SK-N-SH (cell line): ENCODE data around the gene RER1. TPM values are rescaled to one million over a fixed set of nuclear protein-coding genes. Genes with fewer than 3 reads are reported as not detected.

ENCODE experiments used
- CTCF ChIA-PET: fragments of 300-600, 350-600 bp; formaldehyde crosslinking; extraction: SDS; loops from one replicate; lab custom pipeline; 2021; lab: Yijun Ruan, JAX
- POLR2A ChIA-PET: fragments of 350-600 bp; sonication (Branson Sonifier 250); formaldehyde crosslinking; extraction: SDS; loops from one replicate; lab custom pipeline; 2020; ENCODE audit warnings: antibody characterized with exemption, inconsistent platforms; lab: Yijun Ruan, JAX
- DNase-seq: peaks from one replicate; pipeline ENCODE4 v3.0.0; 2012
- H2AFZ ChIP-seq: fragments of 200-600 bp; sonication (generic); 2 replicates; pipeline ENCODE4 v1.8.1; 2016; ENCODE audit warnings: antibody characterized with exemption, mild to moderate bottlenecking, low read depth
- H3F3A ChIP-seq: fragments of 200-600 bp; sonication (generic); replicated peaks from 2 replicates; pipeline ENCODE3; 2016; ENCODE audit warnings: antibody characterized with exemption, mild to moderate bottlenecking; ENCODE audit not compliant: insufficient read depth
- H3K27ac ChIP-seq, 2 experiments: fragments of 200-500 bp in 1 of 2; fragments of 200-600 bp in 1 of 2; sonication (Bioruptor generic) in 1 of 2; sonication (generic), shearing (Covaris generic) in 1 of 2; 2 replicates each; pipeline versions ENCODE4 v1.5.1 to v1.6.1; 2014 to 2016; ENCODE audit warnings: low read depth in 2 of 2, inconsistent platforms in 1 of 2, low read length in 1 of 2, mild to moderate bottlenecking in 1 of 2, mixed read lengths in 1 of 2
- H3K27me3 ChIP-seq: fragments of 200-600 bp; sonication (generic), shearing (Covaris generic); 2 replicates; pipeline ENCODE4 v1.6.1; 2016; ENCODE audit warnings: mixed run types; ENCODE audit not compliant: insufficient read depth
- H3K36me3 ChIP-seq, 2 experiments: fragments of 200-500 bp in 1 of 2; fragments of 200-600 bp in 1 of 2; sonication (Bioruptor generic) in 1 of 2; sonication (generic) in 1 of 2; replicated peaks in 1 of 2; 2 replicates each; pipeline versions ENCODE3 to v1.5.1; 2014 to 2016; ENCODE audit warnings: low read length in 1 of 2, mild to moderate bottlenecking in 1 of 2; ENCODE audit not compliant: insufficient read depth in 2 of 2, control insufficient read depth in 1 of 2
- H3K4me1 ChIP-seq, 2 experiments: fragments of 200-500 bp in 1 of 2; fragments of 200-600 bp in 1 of 2; sonication (Bioruptor generic) in 1 of 2; sonication (generic), shearing (Covaris generic) in 1 of 2; 2 replicates each; pipeline versions ENCODE4 v1.5.1 to v1.6.1; 2014 to 2016; ENCODE audit warnings: low read depth in 1 of 2, low read length in 1 of 2, mixed run types in 1 of 2; ENCODE audit not compliant: insufficient read depth in 2 of 2, control insufficient read depth in 1 of 2
- H3K4me2 ChIP-seq: fragments of 200-600 bp; sonication (generic), shearing (Covaris generic); 2 replicates; pipeline ENCODE4 v1.6.1; 2017; ENCODE audit warnings: mixed run types
- H3K4me3 ChIP-seq, 2 experiments: fragments of 200-500 bp in 1 of 2; fragments of 200-600 bp in 1 of 2; sonication (Bioruptor generic) in 1 of 2; sonication (generic), shearing (Covaris generic) in 1 of 2; 2 replicates each; pipeline versions ENCODE4 v1.5.1 to v1.8.1; 2014 to 2016; ENCODE audit warnings: low read depth in 2 of 2, inconsistent platforms in 1 of 2, low read length in 1 of 2, mild to moderate bottlenecking in 1 of 2, mixed read lengths in 1 of 2, moderate library complexity in 1 of 2
- H3K79me2 ChIP-seq: fragments of 200-600 bp; sonication (generic); 2 replicates; pipeline ENCODE4 v1.8.1; 2017; ENCODE audit warnings: mild to moderate bottlenecking; ENCODE audit not compliant: insufficient read depth
- H3K9ac ChIP-seq: fragments of 200-600 bp; sonication (generic); 2 replicates; pipeline ENCODE4 v1.6.1; 2017; ENCODE audit warnings: mixed run types
- H3K9me2 ChIP-seq: fragments of 200-600 bp; sonication (generic); 2 replicates; pipeline ENCODE4 v1.6.1; 2017; ENCODE audit warnings: mixed run types
- H3K9me3 ChIP-seq: fragments of 200-600 bp; sonication (generic); 2 replicates; pipeline ENCODE4 v1.6.1; 2017; ENCODE audit warnings: mixed run types, mild to moderate bottlenecking, moderate library complexity
- H4K20me1 ChIP-seq: fragments of 200-600 bp; sonication (generic); 2 replicates; pipeline ENCODE4 v1.6.1; 2017; ENCODE audit warnings: mild to moderate bottlenecking, mixed run types; ENCODE audit not compliant: insufficient read depth
- CHD2 ChIP-seq: fragments of 150-350 bp; IDR thresholded peaks from 2 replicates; pipeline ENCODE4 v1.6.1; 2018; ENCODE audit warnings: low read length; ENCODE audit not compliant: partially characterized antibody
- EP300 ChIP-seq, 2 experiments: IDR thresholded peaks; 2 replicates each; pipeline versions ENCODE4 v1.4.0 to v1.6.1; 2012; ENCODE audit warnings: borderline replicate concordance in 1 of 2, low read depth in 1 of 2, low read length in 1 of 2
- FOSL2 ChIP-seq: IDR thresholded peaks from 2 replicates; pipeline ENCODE4 v1.4.0; 2012; ENCODE audit warnings: low read depth, mild to moderate bottlenecking, moderate library complexity, borderline replicate concordance
- FOXJ3 ChIP-seq: sonication (generic); formaldehyde crosslinking; IDR thresholded peaks from 2 replicates; pipeline ENCODE4 v1.5.1; 2020; ENCODE audit warnings: mild to moderate bottlenecking, missing genetic modification reagents
- FOXM1 ChIP-seq: IDR thresholded peaks from 2 replicates; pipeline ENCODE4 v1.4.0; 2012; ENCODE audit warnings: low read depth, mild to moderate bottlenecking
- GATA2 ChIP-seq: sonication (generic); formaldehyde crosslinking; IDR thresholded peaks from 2 replicates; pipeline ENCODE4 v1.5.0; 2020; ENCODE audit warnings: mild to moderate bottlenecking, missing genetic modification reagents
- MXI1 ChIP-seq: IDR thresholded peaks from 2 replicates; pipeline ENCODE4 v1.6.1; 2012; ENCODE audit warnings: mild to moderate bottlenecking, low read depth, low read length, improper control_type of control experiment
- NRF1 ChIP-seq: IDR thresholded peaks from 2 replicates; pipeline ENCODE4 v1.6.1; 2012; ENCODE audit warnings: low read depth, mild to moderate bottlenecking, low read length
- RCOR1 ChIP-seq: fragments of 150-350 bp; IDR thresholded peaks from 2 replicates; pipeline ENCODE4 v1.6.1; 2017; ENCODE audit warnings: antibody characterized with exemption, low read length
- RXRA ChIP-seq: IDR thresholded peaks from 2 replicates; pipeline ENCODE4 v1.4.0; 2012; ENCODE audit warnings: low read depth, mild to moderate bottlenecking, borderline replicate concordance
- SMC3 ChIP-seq: IDR thresholded peaks from 2 replicates; pipeline ENCODE4 v1.6.1; 2012; ENCODE audit warnings: low read depth, low read length, improper control_type of control experiment
- TAF1 ChIP-seq: IDR thresholded peaks from 2 replicates; pipeline ENCODE4 v1.6.1; 2012; ENCODE audit warnings: low read depth, mild to moderate bottlenecking, low read length, moderate library complexity, borderline replicate concordance
- TCF12 ChIP-seq: IDR thresholded peaks from 2 replicates; pipeline ENCODE4 v1.4.0; 2012
- YY1 ChIP-seq: IDR thresholded peaks from 2 replicates; pipeline ENCODE4 v1.4.0; 2012; ENCODE audit warnings: low read depth, mild to moderate bottlenecking
- WGBS: methylation state at CpG from one replicate; pipeline ENCODE4 v1.1.6; 2017; ENCODE audit warnings: low lambda C conversion rate; 5-methylcytosine and 5-hydroxymethylcytosine counted together
- polyA plus RNA-seq, 3 experiments: library from polyadenylated mRNA; depleted of rRNA; stranded (reverse); fragments of >200 nt; gene quantifications; 2 replicates each; pipeline ENCODE4 v1.2.3, GENCODE V29; 2012
- TF ChIP-seq, protein P1 (sequence below): IDR thresholded peaks from 2 replicates; pipeline ENCODE4; 2012
- TF ChIP-seq, protein P2 (sequence below): fragments of 150-350 bp; IDR thresholded peaks from 2 replicates; pipeline ENCODE4 v1.6.1; 2017; ENCODE audit warnings: antibody characterized with exemption, low read length, low read depth, borderline replicate concordance
- TF ChIP-seq, protein P3 (sequence below): IDR thresholded peaks from 2 replicates; pipeline ENCODE4 v1.6.1; 2012; ENCODE audit warnings: mild to moderate bottlenecking, low read depth, low read length, moderate library complexity
- TF ChIP-seq, protein P4 (sequence below): IDR thresholded peaks from 2 replicates; pipeline ENCODE4 v1.4.0; 2012; ENCODE audit warnings: low read depth, borderline replicate concordance
- TF ChIP-seq, protein P5 (sequence below): IDR thresholded peaks from 2 replicates; pipeline ENCODE4 v1.4.0; 2012; ENCODE audit warnings: low read depth, borderline replicate concordance
- TF ChIP-seq, protein P6 (sequence below): fragments of 200-600 bp; sonication (generic); IDR thresholded peaks from 2 replicates; pipeline ENCODE4 v1.6.1; 2017; ENCODE audit warnings: antibody characterized with exemption, mild to moderate bottlenecking, moderate library complexity

Gene RER1
- polyA plus RNA-seq, 1 of the 3 experiments (the other 2 are of a cell fraction): 181 TPM

DNA sequence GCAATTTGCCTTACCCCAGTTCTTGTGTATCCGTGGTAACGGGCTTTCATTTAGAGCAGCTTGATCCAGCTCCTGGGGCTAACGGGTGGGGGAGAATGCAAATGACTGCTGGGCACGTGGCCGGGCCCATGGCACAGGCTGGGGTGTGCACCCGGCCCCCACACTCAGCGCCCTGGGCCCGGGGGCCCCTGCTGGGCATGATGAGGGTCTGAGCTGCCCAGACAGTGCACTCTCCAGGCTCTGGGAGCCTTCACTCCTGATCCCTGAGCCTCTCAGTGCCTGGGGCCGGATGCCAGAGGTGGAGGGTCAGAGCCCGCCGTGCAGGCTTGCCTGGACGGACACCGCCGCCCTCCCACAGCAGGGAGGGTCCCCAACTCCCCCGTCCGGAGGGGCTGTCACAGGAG, 40.8 kb downstream of the RER1 start:
- H3K9me2 ChIP-seq: no peaks in the 10 kb centered on the region
- no peaks in the 10 kb centered on the region for H3K79me2 ChIP-seq
- H3F3A ChIP-seq: no peaks in the 10 kb centered on the region
- DNase-seq: no peak
- no peak overlapping the region for H3K4me3 ChIP-seq
- no peaks in the 10 kb centered on the region for H4K20me1 ChIP-seq
- H3K9me3 ChIP-seq: no peaks in the 10 kb centered on the region
- H3K27me3 ChIP-seq: peaks cover 11% of the 10 kb centered on the region
- CTCF ChIA-PET: interaction anchor here (0.7 to 2.4 kb wide), 5 partner anchors 8 to 115 kb away, joined by 3 to 13 read pairs (median 3); no protein-coding TSS in a partner anchor
- no peak overlapping the region for H3K9ac ChIP-seq
- no peak overlapping the region for H3K4me2 ChIP-seq
- H2AFZ ChIP-seq: no peak overlapping the region
- TF ChIP-seq FOXM1: no peak
- TF ChIP-seq RXRA: no peak
- TF ChIP-seq, protein P1, sequence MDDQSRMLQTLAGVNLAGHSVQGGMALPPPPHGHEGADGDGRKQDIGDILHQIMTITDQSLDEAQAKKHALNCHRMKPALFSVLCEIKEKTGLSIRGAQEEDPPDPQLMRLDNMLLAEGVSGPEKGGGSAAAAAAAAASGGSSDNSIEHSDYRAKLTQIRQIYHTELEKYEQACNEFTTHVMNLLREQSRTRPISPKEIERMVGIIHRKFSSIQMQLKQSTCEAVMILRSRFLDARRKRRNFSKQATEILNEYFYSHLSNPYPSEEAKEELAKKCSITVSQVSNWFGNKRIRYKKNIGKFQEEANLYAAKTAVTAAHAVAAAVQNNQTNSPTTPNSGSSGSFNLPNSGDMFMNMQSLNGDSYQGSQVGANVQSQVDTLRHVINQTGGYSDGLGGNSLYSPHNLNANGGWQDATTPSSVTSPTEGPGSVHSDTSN: no peak
- no peak for TF ChIP-seq EP300 (IDR thresholded peaks at IDR 0.05; ENCODE audit: borderline replicate concordance in 1 of 2, low read depth in 1 of 2, low read length in 1 of 2)
- TF ChIP-seq NRF1: no peak
- TF ChIP-seq TCF12: no peak
- TF ChIP-seq YY1: no peak
- TF ChIP-seq, protein P2, sequence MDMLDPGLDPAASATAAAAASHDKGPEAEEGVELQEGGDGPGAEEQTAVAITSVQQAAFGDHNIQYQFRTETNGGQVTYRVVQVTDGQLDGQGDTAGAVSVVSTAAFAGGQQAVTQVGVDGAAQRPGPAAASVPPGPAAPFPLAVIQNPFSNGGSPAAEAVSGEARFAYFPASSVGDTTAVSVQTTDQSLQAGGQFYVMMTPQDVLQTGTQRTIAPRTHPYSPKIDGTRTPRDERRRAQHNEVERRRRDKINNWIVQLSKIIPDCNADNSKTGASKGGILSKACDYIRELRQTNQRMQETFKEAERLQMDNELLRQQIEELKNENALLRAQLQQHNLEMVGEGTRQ: no peak
- no peak for TF ChIP-seq CHD2
- TF ChIP-seq, protein P3, sequence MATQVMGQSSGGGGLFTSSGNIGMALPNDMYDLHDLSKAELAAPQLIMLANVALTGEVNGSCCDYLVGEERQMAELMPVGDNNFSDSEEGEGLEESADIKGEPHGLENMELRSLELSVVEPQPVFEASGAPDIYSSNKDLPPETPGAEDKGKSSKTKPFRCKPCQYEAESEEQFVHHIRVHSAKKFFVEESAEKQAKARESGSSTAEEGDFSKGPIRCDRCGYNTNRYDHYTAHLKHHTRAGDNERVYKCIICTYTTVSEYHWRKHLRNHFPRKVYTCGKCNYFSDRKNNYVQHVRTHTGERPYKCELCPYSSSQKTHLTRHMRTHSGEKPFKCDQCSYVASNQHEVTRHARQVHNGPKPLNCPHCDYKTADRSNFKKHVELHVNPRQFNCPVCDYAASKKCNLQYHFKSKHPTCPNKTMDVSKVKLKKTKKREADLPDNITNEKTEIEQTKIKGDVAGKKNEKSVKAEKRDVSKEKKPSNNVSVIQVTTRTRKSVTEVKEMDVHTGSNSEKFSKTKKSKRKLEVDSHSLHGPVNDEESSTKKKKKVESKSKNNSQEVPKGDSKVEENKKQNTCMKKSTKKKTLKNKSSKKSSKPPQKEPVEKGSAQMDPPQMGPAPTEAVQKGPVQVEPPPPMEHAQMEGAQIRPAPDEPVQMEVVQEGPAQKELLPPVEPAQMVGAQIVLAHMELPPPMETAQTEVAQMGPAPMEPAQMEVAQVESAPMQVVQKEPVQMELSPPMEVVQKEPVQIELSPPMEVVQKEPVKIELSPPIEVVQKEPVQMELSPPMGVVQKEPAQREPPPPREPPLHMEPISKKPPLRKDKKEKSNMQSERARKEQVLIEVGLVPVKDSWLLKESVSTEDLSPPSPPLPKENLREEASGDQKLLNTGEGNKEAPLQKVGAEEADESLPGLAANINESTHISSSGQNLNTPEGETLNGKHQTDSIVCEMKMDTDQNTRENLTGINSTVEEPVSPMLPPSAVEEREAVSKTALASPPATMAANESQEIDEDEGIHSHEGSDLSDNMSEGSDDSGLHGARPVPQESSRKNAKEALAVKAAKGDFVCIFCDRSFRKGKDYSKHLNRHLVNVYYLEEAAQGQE: no peak
- no peak for TF ChIP-seq RCOR1
- no peak for TF ChIP-seq SMC3
- TF ChIP-seq FOSL2: no peak
- no peak for TF ChIP-seq FOXJ3 (CRISPR knock-in tag)
- TF ChIP-seq, protein P4, sequence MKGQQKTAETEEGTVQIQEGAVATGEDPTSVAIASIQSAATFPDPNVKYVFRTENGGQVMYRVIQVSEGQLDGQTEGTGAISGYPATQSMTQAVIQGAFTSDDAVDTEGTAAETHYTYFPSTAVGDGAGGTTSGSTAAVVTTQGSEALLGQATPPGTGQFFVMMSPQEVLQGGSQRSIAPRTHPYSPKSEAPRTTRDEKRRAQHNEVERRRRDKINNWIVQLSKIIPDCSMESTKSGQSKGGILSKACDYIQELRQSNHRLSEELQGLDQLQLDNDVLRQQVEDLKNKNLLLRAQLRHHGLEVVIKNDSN: no peak
- no peak for TF ChIP-seq TAF1
- TF ChIP-seq, protein P5, sequence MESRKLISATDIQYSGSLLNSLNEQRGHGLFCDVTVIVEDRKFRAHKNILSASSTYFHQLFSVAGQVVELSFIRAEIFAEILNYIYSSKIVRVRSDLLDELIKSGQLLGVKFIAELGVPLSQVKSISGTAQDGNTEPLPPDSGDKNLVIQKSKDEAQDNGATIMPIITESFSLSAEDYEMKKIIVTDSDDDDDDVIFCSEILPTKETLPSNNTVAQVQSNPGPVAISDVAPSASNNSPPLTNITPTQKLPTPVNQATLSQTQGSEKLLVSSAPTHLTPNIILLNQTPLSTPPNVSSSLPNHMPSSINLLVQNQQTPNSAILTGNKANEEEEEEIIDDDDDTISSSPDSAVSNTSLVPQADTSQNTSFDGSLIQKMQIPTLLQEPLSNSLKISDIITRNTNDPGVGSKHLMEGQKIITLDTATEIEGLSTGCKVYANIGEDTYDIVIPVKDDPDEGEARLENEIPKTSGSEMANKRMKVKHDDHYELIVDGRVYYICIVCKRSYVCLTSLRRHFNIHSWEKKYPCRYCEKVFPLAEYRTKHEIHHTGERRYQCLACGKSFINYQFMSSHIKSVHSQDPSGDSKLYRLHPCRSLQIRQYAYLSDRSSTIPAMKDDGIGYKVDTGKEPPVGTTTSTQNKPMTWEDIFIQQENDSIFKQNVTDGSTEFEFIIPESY: no peak
- TF ChIP-seq GATA2: no peak
- TF ChIP-seq, protein P6, sequence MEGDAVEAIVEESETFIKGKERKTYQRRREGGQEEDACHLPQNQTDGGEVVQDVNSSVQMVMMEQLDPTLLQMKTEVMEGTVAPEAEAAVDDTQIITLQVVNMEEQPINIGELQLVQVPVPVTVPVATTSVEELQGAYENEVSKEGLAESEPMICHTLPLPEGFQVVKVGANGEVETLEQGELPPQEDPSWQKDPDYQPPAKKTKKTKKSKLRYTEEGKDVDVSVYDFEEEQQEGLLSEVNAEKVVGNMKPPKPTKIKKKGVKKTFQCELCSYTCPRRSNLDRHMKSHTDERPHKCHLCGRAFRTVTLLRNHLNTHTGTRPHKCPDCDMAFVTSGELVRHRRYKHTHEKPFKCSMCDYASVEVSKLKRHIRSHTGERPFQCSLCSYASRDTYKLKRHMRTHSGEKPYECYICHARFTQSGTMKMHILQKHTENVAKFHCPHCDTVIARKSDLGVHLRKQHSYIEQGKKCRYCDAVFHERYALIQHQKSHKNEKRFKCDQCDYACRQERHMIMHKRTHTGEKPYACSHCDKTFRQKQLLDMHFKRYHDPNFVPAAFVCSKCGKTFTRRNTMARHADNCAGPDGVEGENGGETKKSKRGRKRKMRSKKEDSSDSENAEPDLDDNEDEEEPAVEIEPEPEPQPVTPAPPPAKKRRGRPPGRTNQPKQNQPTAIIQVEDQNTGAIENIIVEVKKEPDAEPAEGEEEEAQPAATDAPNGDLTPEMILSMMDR: no peak
- TF ChIP-seq MXI1: no peak
- H3K27ac ChIP-seq: no peak overlapping the region
- POLR2A ChIA-PET: no interaction called here
- peaks cover 0 to 3% of the 10 kb centered on the region in 2 experiments; a peak in 1 of 4 replicates for H3K4me1 ChIP-seq
- WGBS: 100% methylated on average over 2 of the region's 16 CpGs
- H3K36me3 ChIP-seq: no peaks in the 10 kb centered on the region
